CD4-positive, alpha-beta T cell treated with Interleukin-4 for 1 hour (primary cell): Measurements from ENCODE around the gene NAA11.
"Not testable (repeated sequence)": the region's sequence is repeated elsewhere in the genome, so short reads cannot be mapped to it uniquely, and the experiment has no call there.

ENCODE experiments used
- DNase-seq, 2 donors: peaks; one replicate each; pipeline ENCODE4 v3.0.0-alpha.2; 2020 to 2022

Gene NAA11

DNA sequence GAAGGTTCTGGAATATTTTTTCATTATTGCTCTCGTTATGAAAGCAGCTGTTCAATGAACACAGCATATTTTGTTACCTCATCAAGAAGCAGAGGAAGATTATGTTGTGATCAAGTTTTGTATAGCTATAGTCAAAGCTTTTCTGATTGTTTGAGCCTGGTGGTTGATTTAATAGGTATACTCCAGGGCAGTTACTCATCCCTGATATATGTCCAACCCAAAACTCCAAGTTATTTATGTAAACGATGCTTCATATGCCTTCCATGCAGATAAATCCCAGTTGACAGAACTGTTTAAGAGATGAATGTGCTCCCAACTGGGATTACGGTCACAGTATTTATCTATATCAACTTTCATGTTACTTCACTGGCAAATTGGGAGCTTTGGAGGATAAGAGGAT is 19.1 kb downstream of the NAA11 start:
- no peak for DNase-seq

- no peak for DNase-seq
Observed at GRCh38 chr4:79300280-79300679, 25.6 kb downstream of the NAA11 start.

- no peak for DNase-seq
Observed at GRCh38 chr4:79298484-79298883, 27.4 kb downstream of the NAA11 start.

- DNase-seq, result no peak
Observed at GRCh38 chr4:79298027-79298426, 27.8 kb downstream of the NAA11 start.

- no peak for DNase-seq
Observed at GRCh38 chr4:79297479-79297878, 28.4 kb downstream of the NAA11 start.

- DNase-seq, result no peak
Observed at GRCh38 chr4:79296768-79297428, 29.0 kb downstream of the NAA11 start.

DNA sequence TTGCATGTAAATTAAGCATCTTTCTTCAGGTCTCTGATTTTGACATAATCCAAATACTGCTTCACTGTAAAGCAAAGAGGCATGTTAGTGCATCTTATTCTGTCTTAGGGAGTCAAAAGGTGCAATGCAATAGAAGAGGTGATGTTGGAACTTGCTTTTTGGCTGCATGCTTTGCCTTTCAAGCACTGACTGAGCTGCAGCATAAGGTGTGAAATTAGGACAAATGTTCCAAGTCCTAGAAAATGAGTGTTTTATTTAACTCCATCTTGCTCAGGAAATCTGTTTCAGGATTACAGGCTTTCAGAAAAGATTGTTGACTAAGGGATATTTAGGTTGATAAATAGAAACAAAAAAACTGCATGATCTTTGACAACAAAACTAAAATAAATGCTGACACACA is 30.8 kb downstream of the NAA11 start:
- DNase-seq, result no peak

DNA sequence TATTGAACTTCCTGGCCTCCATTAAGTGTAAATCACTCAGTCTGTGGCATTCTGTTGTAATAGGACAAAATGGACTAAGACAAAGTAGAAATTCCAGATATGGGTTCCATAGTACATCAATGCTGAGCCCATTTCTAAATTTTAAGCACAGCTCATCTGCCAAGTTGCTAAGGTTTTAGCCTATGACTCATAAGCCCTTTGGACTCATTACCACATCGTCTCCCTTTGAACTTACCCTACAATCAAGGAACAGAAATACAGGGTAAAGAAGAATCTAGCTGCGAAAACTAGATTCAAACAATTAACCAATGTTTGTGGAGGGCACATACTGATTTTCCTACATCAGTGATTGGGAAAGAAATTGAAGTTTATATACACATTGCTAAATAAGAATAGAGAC is 31.8 kb downstream of the NAA11 start:
- no peak for DNase-seq

DNA sequence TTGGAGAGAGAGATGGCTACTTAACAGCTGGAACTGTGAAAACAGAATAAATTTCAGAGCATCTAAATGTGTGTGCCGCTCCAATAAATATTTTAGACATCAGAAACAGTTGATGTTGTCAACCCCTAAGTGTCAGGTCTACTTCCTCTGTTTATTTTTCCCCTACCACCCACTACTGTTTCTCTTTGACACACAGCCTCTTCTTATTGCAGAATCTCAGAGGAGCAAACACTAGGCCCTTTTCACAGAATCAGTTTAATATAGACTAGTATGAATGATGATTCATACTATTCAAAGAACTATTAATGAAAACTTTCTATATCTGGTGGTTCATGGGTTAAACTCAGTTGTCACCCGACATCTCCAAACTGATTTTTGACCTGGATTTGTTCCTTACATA is 33.9 kb downstream of the NAA11 start:
- no peak for DNase-seq

GRCh38 chr4:79290376-79290775 is 35.5 kb downstream of the NAA11 start:
- no peak for DNase-seq

DNA sequence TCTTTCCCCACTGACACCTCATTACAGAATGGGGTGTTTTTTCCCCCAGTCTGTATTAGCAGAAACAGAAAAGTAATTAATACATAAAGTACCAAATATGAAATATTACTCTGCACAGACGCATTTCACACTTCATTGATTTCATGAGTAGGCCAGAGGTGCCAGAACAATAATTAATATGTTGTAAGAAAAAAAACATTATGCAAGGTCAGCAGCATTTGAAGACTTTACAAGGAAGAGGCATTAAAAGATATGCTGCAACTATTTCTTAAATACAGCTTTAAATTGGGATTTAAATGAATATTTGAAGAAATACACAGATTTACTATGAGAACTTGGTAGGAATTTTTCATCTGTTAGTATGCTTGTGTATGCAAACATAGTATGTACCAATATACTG is 37.7 kb downstream of the NAA11 start:
- DNase-seq, result no peak

DNA sequence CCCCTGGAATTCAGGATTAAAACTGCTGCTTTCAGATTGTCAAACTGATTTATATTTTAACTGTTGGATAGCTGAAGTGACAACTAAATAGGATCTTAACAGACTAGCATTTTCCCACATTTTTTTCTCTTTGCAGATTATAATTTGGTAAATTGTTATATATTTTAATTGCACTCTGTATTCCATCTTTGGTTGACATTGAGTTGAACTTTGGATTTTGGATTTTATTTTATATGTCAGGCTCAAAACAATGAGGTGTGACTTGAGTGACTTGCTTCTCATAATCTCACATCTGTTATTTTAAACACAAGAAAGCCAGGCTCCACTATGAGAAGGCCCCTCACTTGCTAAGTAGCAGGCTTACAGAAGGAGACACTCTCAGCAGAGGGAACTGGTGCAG is 38.1 kb downstream of the NAA11 start:
- DNase-seq, result no peak

DNA sequence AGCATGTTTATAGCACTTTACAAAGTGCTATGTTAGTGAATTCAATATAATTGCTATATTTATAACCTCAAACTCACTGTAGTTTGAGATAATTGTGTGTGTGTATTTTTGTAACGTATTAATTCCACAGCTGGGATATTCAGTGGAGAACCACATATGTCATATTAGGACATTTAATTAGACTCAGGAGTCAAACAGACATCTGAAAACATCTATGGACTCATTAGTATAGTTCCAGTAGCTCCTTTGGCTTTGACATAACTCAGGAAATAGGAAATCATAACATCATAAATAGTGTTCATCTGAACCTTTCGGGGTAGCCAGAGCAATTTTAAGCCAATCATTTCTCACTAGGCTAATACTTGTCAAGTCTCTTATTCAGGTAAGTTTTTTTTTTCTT is 38.8 kb downstream of the NAA11 start:
- DNase-seq, result no peak

DNA sequence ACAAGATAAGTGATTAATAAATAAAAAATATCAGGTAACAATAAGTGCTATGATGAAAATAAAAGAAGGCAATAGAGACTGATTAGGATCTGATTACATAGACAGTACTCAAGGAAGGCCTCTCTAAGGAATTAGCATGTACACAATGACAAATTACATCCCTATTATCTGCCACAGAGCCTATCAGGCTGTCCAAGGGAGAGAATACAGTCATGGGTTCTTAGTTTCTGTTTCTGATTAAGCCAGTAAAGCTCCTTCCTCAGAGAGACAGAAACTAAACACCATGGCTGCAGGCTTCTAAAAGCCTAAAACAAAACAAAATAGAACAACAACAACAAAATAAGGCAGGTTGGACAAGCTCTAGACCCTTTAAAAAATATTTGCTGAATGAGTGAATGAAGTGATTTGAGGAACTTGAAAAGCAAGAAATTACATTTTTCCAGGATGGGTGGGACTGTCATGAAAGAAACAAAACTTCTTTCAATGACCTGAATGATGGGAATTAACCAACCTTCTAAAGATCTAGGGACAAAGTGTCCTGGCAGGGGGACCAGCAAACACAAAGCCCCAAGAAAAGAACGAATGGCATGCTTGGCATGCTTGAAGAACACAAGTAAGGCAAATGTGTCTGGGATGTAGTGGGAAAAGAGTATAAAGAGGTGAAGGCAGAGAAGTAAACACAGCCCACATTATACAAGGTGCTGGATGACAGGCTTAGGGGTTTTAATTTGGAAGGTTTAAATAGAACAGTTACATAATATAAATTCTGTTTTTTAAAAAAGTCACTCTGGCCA is 44.1 kb downstream of the NAA11 start:
- no peak for DNase-seq

- not testable (repeated sequence) for DNase-seq
Observed at GRCh38 chr4:79277467-79277866, 48.4 kb downstream of the NAA11 start.

DNA sequence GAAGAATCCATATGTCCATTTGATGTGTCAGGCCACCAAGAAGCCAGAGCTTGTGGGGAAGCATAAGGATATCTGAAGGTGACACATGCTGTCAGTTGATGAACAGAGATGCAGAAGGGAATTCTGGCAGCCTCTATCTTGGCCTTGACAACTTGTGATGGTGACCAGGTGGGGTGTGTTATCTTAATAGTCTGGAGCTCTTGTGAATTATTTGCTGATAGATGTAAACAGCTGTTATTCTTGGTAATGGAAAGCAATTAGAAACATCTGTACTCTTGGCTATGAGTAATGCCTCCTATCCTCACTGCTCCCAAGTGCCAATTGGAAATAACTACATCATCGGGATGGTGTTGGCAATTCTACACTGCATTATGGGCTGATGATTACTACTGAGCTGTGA is 51.9 kb downstream of the NAA11 start:
- DNase-seq, result no peak

GRCh38 chr4:79272761-79273160 is 53.1 kb downstream of the NAA11 start:
- DNase-seq, result no peak

DNA sequence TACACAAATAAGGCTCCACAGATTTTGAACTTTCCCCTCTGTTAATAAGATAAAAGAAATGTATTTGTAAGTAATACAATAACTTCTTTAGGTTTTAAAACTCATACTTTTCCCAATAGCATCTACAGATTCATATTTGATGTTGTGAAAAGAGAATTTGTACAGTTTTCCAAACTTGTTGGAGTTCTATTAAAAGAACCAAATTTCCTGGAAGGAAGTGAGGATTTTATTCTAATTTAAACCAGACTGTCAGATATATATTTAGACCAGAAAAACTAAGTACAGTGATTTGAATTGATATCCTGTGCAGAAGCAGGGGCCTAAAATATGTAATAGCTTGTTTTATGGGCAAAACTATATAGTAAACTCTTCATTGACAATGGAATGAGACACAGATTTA is 53.7 kb downstream of the NAA11 start:
- DNase-seq, result no peak

DNA sequence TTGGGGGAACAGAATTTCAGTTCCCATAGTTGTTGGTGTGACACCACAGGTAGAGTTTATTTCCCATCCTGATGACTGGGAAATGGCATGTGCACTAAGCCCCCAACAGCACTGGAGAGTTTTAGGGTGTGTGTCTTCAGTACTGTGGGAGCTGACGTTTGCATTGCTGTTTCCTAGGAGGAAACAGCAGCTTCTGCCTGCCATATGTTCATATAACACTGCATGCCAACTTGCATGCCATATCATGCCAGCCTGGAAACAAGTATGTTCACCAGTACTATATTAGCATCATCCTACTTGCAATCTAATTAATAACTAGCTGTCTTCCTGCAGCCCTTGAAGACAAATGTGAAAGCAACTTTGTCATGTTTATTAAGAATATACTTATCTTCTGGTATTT is 58.2 kb downstream of the NAA11 start:
- no peak for DNase-seq
